Brain microvascular endothelial cell (primary cell): Measurements from ENCODE around the gene EPOP.

Source experiments
- DNase-seq: peaks from one replicate; pipeline ENCODE4 v3.0.0-alpha.2; 2020
- H3K27ac ChIP-seq: fragments of 250-450 bp; sonication (Bioruptor Pico); 2 replicates; pipeline ENCODE4 v1.5.1; 2020; ENCODE audit warnings: mild to moderate bottlenecking, moderate library complexity
- H3K27me3 ChIP-seq: fragments of 250-450 bp; sonication (Bioruptor Pico); replicated peaks from 2 replicates; pipeline ENCODE4 v1.5.1; 2020; ENCODE audit warnings: mild to moderate bottlenecking
- H3K36me3 ChIP-seq: fragments of 250-450 bp; sonication (Bioruptor Pico); replicated peaks from 2 replicates; pipeline ENCODE4 v1.5.1; 2020; ENCODE audit warnings: mild to moderate bottlenecking
- H3K4me3 ChIP-seq: 2 replicates; pipeline ENCODE4 v1.5.1; 2011; ENCODE audit warnings: low read depth, mild to moderate bottlenecking, control low read depth, low read length, moderate library complexity
- in situ Hi-C: cut with HindIII; loops from 2 replicates; pipeline ENCODE4 v1.10.0; 2017; ENCODE audit warnings: low sequenced_read_pairs, low pct_ligation_motif_present
- TF ChIP-seq, protein P1 (sequence below): IDR thresholded peaks from 2 replicates; pipeline ENCODE4 v1.5.1; 2011; ENCODE audit warnings: low read depth, mild to moderate bottlenecking, moderate library complexity, low read length, control low read depth, inconsistent platforms; ENCODE audit errors: missing control alignments

Gene EPOP

DNA sequence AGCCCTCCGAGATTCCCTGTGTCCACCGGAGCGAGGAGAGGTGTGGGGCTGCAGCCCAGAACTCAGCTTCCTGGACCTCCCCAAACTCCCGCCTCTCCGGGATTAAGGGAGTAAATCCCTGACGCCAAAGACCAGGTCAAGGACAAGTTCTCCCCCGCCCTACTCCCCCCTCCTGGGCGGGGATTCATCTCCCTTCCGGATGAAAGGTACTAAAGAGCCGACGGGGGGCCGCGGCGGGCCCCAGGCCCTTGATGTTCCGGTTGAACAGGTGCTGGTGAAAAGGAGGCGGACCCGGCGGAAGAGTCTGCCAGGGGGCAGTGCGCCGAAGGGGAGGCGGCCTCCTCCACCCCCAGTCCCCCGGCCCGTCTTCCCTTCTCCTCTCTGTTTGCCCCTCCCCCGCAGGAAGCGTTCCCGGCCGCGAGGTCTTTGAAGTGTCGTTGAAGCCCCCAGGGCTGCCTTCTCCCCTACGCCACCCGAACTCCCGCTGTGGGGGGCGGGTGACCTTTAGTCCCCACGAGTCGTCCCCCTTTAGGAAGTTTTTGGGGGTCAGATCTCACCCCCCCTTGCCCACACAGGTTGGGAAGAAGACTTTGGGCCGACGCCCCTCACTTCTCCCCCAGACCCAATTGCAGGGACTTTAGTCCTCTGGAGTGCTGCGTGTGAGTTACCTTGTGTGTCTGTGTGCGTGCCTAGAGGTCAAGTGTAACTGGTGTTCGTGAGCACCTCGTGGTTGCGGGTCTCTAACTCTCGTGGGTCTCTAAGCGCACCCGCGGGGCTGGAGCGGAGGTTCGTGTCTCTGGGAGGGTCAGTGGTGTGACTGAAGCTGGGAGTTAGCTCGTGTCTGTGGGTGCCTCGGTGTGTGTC, 29.2 kb upstream of the EPOP start:
- Histone ChIP-seq H3K27ac (no peak overlapping the region), H3K36me3 (no peaks in the 10 kb centered on the region), H3K4me3 (peak overlapping the region; percentile 62), H3K27me3 (no peaks in the 10 kb centered on the region)
- in situ Hi-C loops, result no loop called here
- no peak for DNase-seq
- TF ChIP-seq, protein P1, sequence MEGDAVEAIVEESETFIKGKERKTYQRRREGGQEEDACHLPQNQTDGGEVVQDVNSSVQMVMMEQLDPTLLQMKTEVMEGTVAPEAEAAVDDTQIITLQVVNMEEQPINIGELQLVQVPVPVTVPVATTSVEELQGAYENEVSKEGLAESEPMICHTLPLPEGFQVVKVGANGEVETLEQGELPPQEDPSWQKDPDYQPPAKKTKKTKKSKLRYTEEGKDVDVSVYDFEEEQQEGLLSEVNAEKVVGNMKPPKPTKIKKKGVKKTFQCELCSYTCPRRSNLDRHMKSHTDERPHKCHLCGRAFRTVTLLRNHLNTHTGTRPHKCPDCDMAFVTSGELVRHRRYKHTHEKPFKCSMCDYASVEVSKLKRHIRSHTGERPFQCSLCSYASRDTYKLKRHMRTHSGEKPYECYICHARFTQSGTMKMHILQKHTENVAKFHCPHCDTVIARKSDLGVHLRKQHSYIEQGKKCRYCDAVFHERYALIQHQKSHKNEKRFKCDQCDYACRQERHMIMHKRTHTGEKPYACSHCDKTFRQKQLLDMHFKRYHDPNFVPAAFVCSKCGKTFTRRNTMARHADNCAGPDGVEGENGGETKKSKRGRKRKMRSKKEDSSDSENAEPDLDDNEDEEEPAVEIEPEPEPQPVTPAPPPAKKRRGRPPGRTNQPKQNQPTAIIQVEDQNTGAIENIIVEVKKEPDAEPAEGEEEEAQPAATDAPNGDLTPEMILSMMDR, result no peak

DNA sequence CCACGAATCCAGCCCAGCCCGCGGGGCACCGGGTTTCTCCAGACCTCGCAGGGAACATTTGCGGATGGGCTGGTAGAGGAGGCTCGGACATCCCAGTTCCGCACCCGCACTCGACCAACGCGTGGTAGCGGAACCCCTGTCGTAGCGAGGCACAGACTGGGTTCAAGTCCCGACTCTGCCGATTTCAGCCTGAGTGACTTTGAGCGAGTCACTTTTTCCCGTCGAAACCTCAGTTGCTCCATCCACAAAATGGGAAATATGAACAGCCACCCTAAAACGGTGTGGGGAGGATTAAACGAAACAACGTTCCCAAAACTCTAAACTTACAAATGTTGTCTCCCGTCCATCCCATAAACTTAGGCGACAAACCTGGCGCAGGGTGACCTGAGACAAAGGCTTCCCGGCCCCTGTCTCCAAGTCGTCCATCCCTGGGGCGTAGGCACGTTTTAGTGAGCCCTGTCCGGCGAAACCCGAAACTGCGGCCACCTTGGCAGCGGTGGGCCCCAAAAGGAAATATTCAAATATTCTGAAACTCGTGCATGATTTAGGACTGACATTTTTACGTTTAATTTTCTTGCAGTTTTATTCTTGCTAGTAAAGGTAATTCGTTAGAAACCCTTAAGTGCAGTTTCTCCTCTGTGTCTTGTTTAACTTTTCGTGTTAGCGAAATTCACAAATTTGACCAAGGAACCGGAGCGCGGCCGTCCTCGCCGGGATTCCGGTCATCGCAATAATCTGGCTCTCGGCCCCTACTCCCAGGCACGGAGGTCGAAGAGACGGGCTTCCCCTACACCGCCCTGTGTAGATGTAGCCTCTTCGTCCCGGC, 28.4 kb upstream of the EPOP start:
- Histone ChIP-seq H3K36me3 (no peaks in the 10 kb centered on the region), H3K4me3 (peak overlapping the region; percentile 62), H3K27ac (no peak overlapping the region), H3K27me3 (no peaks in the 10 kb centered on the region)
- TF ChIP-seq, protein P1, result no peak
- DNase-seq, result no peak
- in situ Hi-C loops, result no loop called here

DNA sequence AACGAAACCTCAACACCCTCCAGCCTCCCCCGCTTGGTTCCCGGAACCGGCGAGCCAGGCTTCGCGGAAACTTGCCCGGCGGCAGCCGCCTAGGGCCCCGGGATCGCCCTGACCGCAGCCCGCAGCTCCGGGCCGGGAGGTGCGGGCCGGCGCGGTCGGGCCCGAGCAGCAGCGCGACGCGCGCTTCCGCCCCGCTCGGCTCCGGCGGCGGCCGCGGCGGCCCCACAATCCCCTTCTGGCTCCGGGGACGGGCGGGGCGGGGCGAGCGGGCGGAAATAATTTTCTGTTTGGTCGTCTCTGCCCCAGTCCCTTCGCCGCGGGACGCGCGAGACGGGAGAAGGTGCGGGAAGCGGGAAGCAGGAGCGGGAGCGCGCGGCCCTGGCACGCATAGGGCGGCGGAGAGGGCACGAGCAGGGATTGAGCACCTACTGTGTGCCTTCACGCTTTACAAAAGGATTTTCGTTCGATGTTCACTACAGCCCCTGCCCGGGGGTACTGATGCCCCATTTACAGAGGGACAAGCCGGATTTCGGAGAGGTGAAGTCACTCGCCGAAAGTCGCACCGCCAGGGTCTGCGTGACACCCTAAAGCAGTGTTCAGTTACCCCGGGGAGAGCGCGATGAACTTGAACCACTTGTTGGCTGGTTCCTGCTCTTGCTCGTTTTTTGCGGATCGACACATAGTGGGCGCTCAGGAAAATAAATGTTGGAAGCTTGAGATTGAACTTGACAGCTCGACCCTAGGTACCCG, 27.6 kb upstream of the EPOP start:
- DNase-seq, result peak; percentile 63
- in situ Hi-C loops, result no loop called here

DNA sequence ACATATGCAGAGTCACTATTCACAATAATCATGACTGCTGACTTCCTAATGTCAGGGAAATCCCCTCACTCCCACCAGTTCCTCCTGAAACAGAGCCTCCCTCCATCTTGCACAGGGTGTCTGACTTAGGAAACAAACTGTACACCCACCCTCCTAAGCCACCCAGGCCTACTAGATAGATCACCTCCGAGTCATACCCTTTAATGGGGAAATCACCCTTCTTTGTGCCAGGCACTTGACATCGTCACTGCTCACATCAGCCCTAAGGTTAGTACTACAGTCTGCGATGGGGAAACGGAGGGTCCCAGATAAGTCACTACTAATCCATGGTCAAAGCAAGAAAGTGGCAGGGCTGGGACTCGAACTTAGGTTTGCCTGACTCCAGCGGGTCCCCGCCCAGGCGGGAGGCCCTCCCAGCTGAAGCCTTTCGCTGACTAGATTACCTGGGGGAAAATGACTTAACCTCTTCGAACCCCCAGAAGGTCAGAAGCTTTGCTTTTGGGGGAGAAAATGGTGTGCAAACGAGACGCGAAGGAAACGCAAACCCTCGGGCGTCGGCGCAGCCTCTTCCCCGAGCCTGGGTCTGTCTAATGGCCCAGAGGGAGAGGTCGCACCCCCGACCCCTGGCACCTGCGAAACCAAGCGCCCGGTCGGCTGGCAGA, 26.9 kb upstream of the EPOP start:
- no peaks in the 10 kb centered on the region for H3K36me3 ChIP-seq
- in situ Hi-C loops, result no loop called here
- H3K27ac ChIP-seq, result no peak overlapping the region
- TF ChIP-seq, protein P1, result no peak
- H3K27me3 ChIP-seq, result no peaks in the 10 kb centered on the region
- no peak for DNase-seq
- H3K4me3 ChIP-seq, result peak overlapping the region; percentile 65

More for the DNA sequence above, 27.6 kb upstream of the EPOP start:
- Histone ChIP-seq H3K27ac (no peak overlapping the region), H3K36me3 (no peaks in the 10 kb centered on the region), H3K27me3 (no peaks in the 10 kb centered on the region), H3K4me3 (peak overlapping the region; percentile 65)
- TF ChIP-seq, protein P1, result no peak

DNA sequence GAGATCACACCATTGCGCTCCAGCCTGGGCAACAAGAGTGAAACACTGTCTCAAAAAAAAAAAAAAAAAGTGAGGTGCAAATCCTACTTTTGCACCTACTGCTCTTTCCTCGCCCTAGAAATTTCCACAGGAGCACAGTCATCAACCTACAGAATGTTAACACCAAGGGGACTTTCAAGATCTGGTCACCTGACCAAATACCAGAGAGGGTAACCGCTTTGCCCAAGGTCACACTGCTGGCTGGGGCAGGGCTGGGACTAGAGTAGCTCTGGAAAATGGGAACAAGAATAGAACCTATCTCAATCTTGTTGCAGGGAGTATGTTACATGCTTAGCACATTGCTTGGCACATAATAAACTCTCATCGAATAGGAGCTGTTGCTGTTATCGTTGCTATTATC, 24.0 kb upstream of the EPOP start:
- Histone ChIP-seq H3K4me3 (no peak overlapping the region), H3K27ac (no peak overlapping the region), H3K36me3 (no peaks in the 10 kb centered on the region), H3K27me3 (no peaks in the 10 kb centered on the region)
- in situ Hi-C loops, result no loop called here
- no peak for DNase-seq
- TF ChIP-seq, protein P1, result no peak
